ENCODE data around the gene OR51M1. TPM values are rescaled to one million over a fixed set of nuclear protein-coding genes. Genes with fewer than 3 reads are reported as not detected.

Gene OR51M1
- total RNA-seq, 4 donors from 2014 or later: not detected

GRCh38 chr11:5367448-5368074, 16.1 kb upstream of the OR51M1 start:
- Histone ChIP-seq H3K36me3 (no peaks in the 10 kb centered on the region), H3K4me3 (no peak overlapping the region), H3K27me3 (no peaks in the 10 kb centered on the region), H3K27ac (no peak overlapping the region), H3K9me3 (no peaks in the 10 kb centered on the region), H3K4me1 (no peaks in the 10 kb centered on the region)
- no peak for DNase-seq (ENCODE audit: low spot score in 2 of 2)
- TF ChIP-seq POLR2AphosphoS5 (IDR thresholded peaks at IDR 0.05): no peak
- TF ChIP-seq EP300 (IDR thresholded peaks at IDR 0.05): no peak
- TF ChIP-seq CTCF (IDR thresholded peaks at IDR 0.05): no peak
- no peak for TF ChIP-seq POLR2A (IDR thresholded peaks at IDR 0.05)
- WGBS: 48% methylated on average over 2 of the region's 2 CpGs

- Histone ChIP-seq H3K27ac (no peak overlapping the region), H3K27me3 (no peaks in the 10 kb centered on the region), H3K4me1 (no peaks in the 10 kb centered on the region), H3K9me3 (peaks cover 4% of the 10 kb centered on the region), H3K4me3 (no peak overlapping the region), H3K36me3 (no peaks in the 10 kb centered on the region)
- 52% methylated on average over 3 of the region's 3 CpGs for WGBS
- TF ChIP-seq POLR2AphosphoS5 (IDR thresholded peaks at IDR 0.05) (no peak), CTCF (IDR thresholded peaks at IDR 0.05) (no peak)
- no peak for DNase-seq (ENCODE audit: low spot score in 2 of 2)
Measured at GRCh38 chr11:5368502-5369043, 15.0 kb upstream of the OR51M1 start.

- Histone ChIP-seq H3K36me3 (no peaks in the 10 kb centered on the region), H3K27me3 (no peaks in the 10 kb centered on the region), H3K4me1 (no peaks in the 10 kb centered on the region), H3K9me3 (peaks cover 4% of the 10 kb centered on the region), H3K4me3 (no peak overlapping the region), H3K27ac (no peak overlapping the region)
- DNase-seq (ENCODE audit: low spot score in 2 of 2): no peak
- TF ChIP-seq CTCF (IDR thresholded peaks at IDR 0.05): no peak
- TF ChIP-seq EP300 (IDR thresholded peaks at IDR 0.05): no peak
- no peak for TF ChIP-seq POLR2AphosphoS5 (IDR thresholded peaks at IDR 0.05)
- TF ChIP-seq POLR2A (IDR thresholded peaks at IDR 0.05): no peak
Measured at GRCh38 chr11:5369789-5370188, 13.8 kb upstream of the OR51M1 start.

- Histone ChIP-seq H3K27ac (no peak overlapping the region), H3K4me1 (no peaks in the 10 kb centered on the region), H3K27me3 (no peaks in the 10 kb centered on the region), H3K4me3 (no peak overlapping the region), H3K9me3 (no peaks in the 10 kb centered on the region), H3K36me3 (no peaks in the 10 kb centered on the region)
- DNase-seq (ENCODE audit: low spot score in 2 of 2): no peak
- no peak for TF ChIP-seq POLR2AphosphoS5 (IDR thresholded peaks at IDR 0.05)
- peak in 1 of 2 donors; percentile 34 for TF ChIP-seq CTCF (IDR thresholded peaks at IDR 0.05)
- 70% methylated on average over 4 of the region's 4 CpGs for WGBS
Measured at GRCh38 chr11:5380740-5381342, 2.8 kb upstream of the OR51M1 start.

- DNase-seq (ENCODE audit: low spot score in 2 of 2): no peak
- H3K4me1 ChIP-seq: no peaks in the 10 kb centered on the region
- no peaks in the 10 kb centered on the region for H3K36me3 ChIP-seq
- TF ChIP-seq POLR2AphosphoS5 (IDR thresholded peaks at IDR 0.05) (no peak), CTCF (IDR thresholded peaks at IDR 0.05) (no peak), EP300 (IDR thresholded peaks at IDR 0.05) (no peak), POLR2A (IDR thresholded peaks at IDR 0.05) (no peak)
- H3K9me3 ChIP-seq: no peaks in the 10 kb centered on the region
- H3K4me3 ChIP-seq: no peak overlapping the region
- H3K27me3 ChIP-seq: no peaks in the 10 kb centered on the region
- WGBS: 69% methylated on average over 2 of the region's 2 CpGs
- H3K27ac ChIP-seq: no peak overlapping the region
Measured at GRCh38 chr11:5384335-5384734, 723 bp downstream of the OR51M1 start.

Measured in suprapubic skin (tissue), 4 donors.